ENCODE results near the gene ZNF583. TPM values are rescaled to one million over a fixed set of nuclear protein-coding genes. Genes with fewer than 3 reads are reported as not detected.

The ZNF583 gene
- total RNA-seq, 4 donors from 2014 or later: 6.2 to 15.1 (median 9.7) TPM

DNA sequence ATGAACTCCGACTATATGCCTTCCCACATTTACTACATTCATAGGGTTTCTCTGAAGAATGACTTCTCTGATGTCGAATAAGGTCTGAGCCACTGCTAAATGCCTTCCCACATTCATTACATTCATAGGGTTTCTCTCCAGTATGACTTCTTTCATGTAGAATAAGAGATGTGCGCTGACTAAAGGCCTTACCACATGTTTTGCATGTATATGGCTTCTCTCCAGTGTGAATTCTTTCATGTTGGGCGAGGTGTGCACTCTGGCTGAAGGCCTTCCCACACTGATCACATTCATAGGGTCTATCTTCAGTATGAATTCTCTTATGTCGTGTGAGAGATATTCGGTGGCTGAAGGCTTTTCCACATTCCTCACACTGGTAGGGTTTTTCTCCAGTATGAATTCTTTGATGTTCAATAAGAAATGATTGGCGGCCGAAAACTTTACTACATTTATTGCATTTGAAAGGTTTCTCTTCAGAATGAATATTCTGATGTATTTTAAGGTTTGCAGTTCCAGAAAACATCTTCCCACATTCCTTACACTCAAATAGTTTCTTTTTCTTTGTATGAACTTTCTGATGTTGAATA, 37.2 kb downstream of the ZNF583 start:
- ATAC-seq: no peak
- Histone ChIP-seq H3K4me1 (no peaks in the 10 kb centered on the region), H3K9me3 (peaks cover 8 to 89% (median 11%) of the 10 kb centered on the region in 3 donors), H3K4me3 (no peak overlapping the region), H3K27me3 (no peaks in the 10 kb centered on the region), H3K27ac (no peak overlapping the region), H3K36me3 (peaks cover 0 to 45% of the 10 kb centered on the region in 2 donors)
- whole genome bisulfite sequencing, 2 donors (ENCODE audit: low coverage in 1 of 2): 93 to 96% methylated on average over 7 to 8 of the region's 8 CpGs
- no peak for TF ChIP-seq EP300 (IDR thresholded peaks at IDR 0.05)
- no peak for TF ChIP-seq POLR2AphosphoS5 (IDR thresholded peaks at IDR 0.05)
- TF ChIP-seq POLR2A (IDR thresholded peaks at IDR 0.05): no peak
- TF ChIP-seq, protein P1, sequence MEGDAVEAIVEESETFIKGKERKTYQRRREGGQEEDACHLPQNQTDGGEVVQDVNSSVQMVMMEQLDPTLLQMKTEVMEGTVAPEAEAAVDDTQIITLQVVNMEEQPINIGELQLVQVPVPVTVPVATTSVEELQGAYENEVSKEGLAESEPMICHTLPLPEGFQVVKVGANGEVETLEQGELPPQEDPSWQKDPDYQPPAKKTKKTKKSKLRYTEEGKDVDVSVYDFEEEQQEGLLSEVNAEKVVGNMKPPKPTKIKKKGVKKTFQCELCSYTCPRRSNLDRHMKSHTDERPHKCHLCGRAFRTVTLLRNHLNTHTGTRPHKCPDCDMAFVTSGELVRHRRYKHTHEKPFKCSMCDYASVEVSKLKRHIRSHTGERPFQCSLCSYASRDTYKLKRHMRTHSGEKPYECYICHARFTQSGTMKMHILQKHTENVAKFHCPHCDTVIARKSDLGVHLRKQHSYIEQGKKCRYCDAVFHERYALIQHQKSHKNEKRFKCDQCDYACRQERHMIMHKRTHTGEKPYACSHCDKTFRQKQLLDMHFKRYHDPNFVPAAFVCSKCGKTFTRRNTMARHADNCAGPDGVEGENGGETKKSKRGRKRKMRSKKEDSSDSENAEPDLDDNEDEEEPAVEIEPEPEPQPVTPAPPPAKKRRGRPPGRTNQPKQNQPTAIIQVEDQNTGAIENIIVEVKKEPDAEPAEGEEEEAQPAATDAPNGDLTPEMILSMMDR (IDR thresholded peaks at IDR 0.05): no peak

DNA sequence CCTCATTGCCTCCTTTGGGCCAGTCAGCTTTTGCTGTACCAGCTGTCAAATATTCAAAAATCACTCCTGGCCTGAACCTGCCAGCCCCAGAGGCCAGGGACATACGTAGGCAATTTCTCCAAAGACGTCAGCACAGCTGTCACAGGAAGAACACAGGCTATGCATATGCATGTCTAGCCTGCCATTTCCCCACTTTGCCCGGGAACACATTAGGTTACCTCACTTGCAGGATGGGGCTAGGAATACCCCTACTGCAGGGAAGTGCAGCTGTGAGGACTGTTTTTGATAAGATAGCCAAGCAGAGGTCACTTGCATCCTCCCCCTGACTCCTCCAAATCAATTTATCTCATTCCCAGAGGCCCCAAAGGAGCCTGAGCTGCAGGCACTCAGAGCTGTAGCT, 70.2 kb downstream of the ZNF583 start:
- H3K27me3 ChIP-seq: no peaks in the 10 kb centered on the region
- TF ChIP-seq EP300 (IDR thresholded peaks at IDR 0.05): no peak
- TF ChIP-seq POLR2A (IDR thresholded peaks at IDR 0.05): no peak
- TF ChIP-seq, protein P1 (IDR thresholded peaks at IDR 0.05): no peak
- no peak for TF ChIP-seq POLR2AphosphoS5 (IDR thresholded peaks at IDR 0.05)
- no peak overlapping the region for H3K27ac ChIP-seq
- H3K36me3 ChIP-seq: peaks cover 0 to 49% of the 10 kb centered on the region in 2 donors
- peaks cover 0 to 27% (median 10%) of the 10 kb centered on the region in 3 donors for H3K4me1 ChIP-seq
- no peak overlapping the region for H3K4me3 ChIP-seq
- H3K9me3 ChIP-seq: peaks cover 0 to 63% (median 0%) of the 10 kb centered on the region in 3 donors
- 53 to 58% methylated on average over 2 to 3 of the region's 3 CpGs for WGBS, 2 donors (ENCODE audit: low coverage in 1 of 2)
- no peak for ATAC-seq

DNA sequence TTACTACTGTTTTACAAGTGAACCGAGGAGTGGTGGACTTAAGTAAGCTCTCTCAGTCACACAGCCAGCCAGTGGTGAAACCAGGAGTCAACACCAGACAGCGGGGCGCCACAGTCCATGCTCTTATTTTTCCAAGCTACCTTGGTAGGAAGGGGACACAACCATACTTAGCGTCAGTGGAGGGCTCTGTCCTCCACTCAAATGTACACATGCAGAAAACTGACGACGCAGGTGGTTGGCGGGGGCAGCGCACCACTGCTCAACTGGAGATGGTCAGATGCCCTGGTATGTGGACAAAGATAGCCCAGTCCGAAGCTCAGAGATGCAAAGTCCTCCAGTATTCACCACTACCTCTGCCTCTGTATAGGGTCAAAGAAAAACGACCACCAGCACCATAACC, 72.0 kb downstream of the ZNF583 start:
- Histone ChIP-seq H3K4me1 (peaks cover 0 to 30% (median 10%) of the 10 kb centered on the region in 3 donors), H3K27me3 (no peaks in the 10 kb centered on the region), H3K4me3 (peak overlapping the region in 1 of 2 donors; percentile 84), H3K9me3 (peaks cover 0 to 55% (median 0%) of the 10 kb centered on the region in 3 donors), H3K36me3 (peaks cover 0 to 38% of the 10 kb centered on the region in 2 donors), H3K27ac (no peak overlapping the region)
- WGBS, 2 donors (ENCODE audit: low coverage in 1 of 2): 80% methylated on average over 9 of the region's 10 CpGs; no CpG with 5 or more reads in 1 of the 2 donors
- no peak for TF ChIP-seq EP300 (IDR thresholded peaks at IDR 0.05)
- no peak for TF ChIP-seq POLR2A (IDR thresholded peaks at IDR 0.05)
- TF ChIP-seq POLR2AphosphoS5 (IDR thresholded peaks at IDR 0.05): no peak
- TF ChIP-seq, protein P1 (IDR thresholded peaks at IDR 0.05): no peak
- no peak for ATAC-seq

Other genes starting within 250 kb of the ZNF583 start
- not detected for gene GALP, start 228.3 kb upstream of the ZNF583 start, total RNA-seq
- gene ZSCAN5B, start 206.5 kb upstream of the ZNF583 start, total RNA-seq: not detected
- not detected for gene ZSCAN5C, start 202.1 kb upstream of the ZNF583 start, total RNA-seq
- gene EDDM13, start 131.6 kb upstream of the ZNF583 start, total RNA-seq: not detected
- 1 to 10 TPM; 3.0 to 6.3 (median 4.0) TPM for gene ZSCAN5A, start 89.5 kb upstream of the ZNF583 start, total RNA-seq
- 1 to 10 TPM; 3.5 to 5.7 (median 5.0) TPM for gene ZNF582, start 10.8 kb upstream of the ZNF583 start, total RNA-seq
- gene ZNF667, start 73.0 kb downstream of the ZNF583 start, total RNA-seq: 1 to 10 TPM; 2.5 to 6.7 (median 3.4) TPM
- 10 to 100 TPM in 2 of 4 donors, 1 to 10 TPM in 2; 8.4 to 18.7 (median 10.2) TPM for gene ZNF471, start 103.5 kb downstream of the ZNF583 start, total RNA-seq
- gene ZFP28, start 134.6 kb downstream of the ZNF583 start, total RNA-seq: 10 to 100 TPM; 10.2 to 19.1 (median 14.3) TPM
- 1 to 10 TPM; 3.9 to 8.1 (median 6.7) TPM for gene ZNF470, start 163.1 kb downstream of the ZNF583 start, total RNA-seq
- gene ZNF71, start 191.0 kb downstream of the ZNF583 start, total RNA-seq: 10 to 100 TPM; 11.3 to 29.9 (median 17.8) TPM
- 1 to 10 TPM in 2 of 4 donors, not detected in 2; 1.1 to 1.4 TPM for gene SMIM17, start 238.8 kb downstream of the ZNF583 start, total RNA-seq

Measured in gastroesophageal sphincter (tissue), 4 donors.